Measurements from ENCODE around the gene DUSP3. TPM values are rescaled to one million over a fixed set of nuclear protein-coding genes. Genes with fewer than 3 reads are reported as not detected.

DUSP3 gene
- total RNA-seq, 4 donors from 2014 or later = 130 to 182 (median 158) TPM

DNA sequence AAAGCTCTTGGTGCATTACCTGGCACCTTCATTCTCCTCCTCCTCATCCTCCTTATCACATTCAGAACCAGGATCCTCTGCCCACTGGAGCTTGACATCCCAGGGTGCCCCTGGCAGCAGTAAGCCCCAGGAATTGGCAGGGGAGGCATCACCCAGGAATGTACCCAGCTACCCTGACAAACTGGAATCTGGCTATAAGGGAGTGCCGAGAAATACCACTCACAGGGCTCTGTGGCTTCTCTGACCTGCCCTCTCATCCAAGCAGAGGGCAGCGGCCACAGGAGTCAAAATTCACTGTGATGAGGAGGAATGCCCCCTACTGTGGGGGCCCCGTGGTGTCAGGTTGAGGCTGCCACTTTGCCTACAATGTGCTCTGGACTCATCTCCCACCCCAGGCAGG is 34.6 kb upstream of the DUSP3 start:
- Histone ChIP-seq H3K36me3 (peaks cover 4 to 95% (median 67%) of the 10 kb centered on the region in 4 donors), H3K27ac (replicated peaks in 1 of 4) (no peak overlapping the region), H3K4me1 (peaks cover 0 to 6% (median 0%) of the 10 kb centered on the region in 4 donors), H3K4me3 (no peak overlapping the region), H3K9me3 (no peaks in the 10 kb centered on the region), H3K27me3 (no peaks in the 10 kb centered on the region)
- TF ChIP-seq POLR2AphosphoS5 (IDR thresholded peaks at IDR 0.05) (no peak), EP300 (IDR thresholded peaks at IDR 0.05) (no peak), POLR2A (IDR thresholded peaks at IDR 0.05; ENCODE audit: low read depth) (no peak)
- TF ChIP-seq, protein P1, sequence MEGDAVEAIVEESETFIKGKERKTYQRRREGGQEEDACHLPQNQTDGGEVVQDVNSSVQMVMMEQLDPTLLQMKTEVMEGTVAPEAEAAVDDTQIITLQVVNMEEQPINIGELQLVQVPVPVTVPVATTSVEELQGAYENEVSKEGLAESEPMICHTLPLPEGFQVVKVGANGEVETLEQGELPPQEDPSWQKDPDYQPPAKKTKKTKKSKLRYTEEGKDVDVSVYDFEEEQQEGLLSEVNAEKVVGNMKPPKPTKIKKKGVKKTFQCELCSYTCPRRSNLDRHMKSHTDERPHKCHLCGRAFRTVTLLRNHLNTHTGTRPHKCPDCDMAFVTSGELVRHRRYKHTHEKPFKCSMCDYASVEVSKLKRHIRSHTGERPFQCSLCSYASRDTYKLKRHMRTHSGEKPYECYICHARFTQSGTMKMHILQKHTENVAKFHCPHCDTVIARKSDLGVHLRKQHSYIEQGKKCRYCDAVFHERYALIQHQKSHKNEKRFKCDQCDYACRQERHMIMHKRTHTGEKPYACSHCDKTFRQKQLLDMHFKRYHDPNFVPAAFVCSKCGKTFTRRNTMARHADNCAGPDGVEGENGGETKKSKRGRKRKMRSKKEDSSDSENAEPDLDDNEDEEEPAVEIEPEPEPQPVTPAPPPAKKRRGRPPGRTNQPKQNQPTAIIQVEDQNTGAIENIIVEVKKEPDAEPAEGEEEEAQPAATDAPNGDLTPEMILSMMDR (IDR thresholded peaks at IDR 0.05) = no peak
- 83% methylated on average over 1 of the region's 3 CpGs for WGBS
- intact Hi-C loops (cut with DNase I) = no loop called here
- no peak for DNase-seq (ENCODE audit: extremely low spot score)

DNA sequence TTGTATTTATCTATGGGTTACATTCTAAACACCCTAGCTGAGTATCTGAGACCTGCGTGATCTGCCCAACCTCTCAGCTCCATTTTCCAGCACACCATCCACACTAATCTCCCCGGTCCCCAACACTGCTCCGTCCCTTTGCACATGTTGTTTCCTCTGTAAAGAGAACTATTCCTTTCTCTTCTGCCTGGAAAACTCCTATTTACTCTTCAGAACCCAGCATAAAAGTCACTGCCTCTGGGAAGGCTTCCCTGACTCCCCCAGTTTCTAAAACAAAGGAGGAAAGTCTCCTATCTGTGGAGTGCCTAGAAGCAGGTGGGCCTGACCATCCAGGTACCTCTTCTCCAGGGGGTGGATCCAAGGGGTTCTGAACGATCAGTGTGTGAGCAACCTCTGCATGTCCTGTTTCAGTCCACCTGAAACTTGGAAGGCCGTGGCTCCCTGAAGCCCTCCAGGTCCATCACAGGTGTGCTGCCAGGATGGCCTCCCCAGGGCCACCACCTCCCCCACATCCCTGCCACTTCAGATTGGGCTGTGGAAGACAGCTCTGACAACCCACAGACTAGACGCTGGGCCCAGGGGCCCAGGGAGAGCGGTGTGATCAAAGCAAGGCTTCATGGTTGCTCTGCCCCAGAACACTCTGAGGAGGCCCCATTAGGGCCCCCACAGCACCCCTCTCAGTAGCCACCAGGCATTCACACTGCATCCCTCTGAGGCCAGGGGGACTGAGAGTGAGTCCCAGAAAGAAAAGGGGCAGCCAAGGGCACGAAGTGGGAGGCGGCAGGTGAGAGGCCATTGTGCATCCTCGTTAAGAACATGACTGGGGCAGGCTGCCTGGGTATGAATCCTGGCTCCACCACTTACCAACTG is 33.9 kb upstream of the DUSP3 start:
- no peaks in the 10 kb centered on the region for H3K9me3 ChIP-seq
- no peaks in the 10 kb centered on the region for H3K27me3 ChIP-seq
- intact Hi-C loops (cut with DNase I) = no loop called here
- H3K27ac ChIP-seq (replicated peaks in 1 of 4) = no peak overlapping the region
- WGBS = 98% methylated on average over 9 of the region's 10 CpGs
- H3K36me3 ChIP-seq = peaks cover 5 to 95% (median 65%) of the 10 kb centered on the region in 4 donors
- TF ChIP-seq POLR2A (IDR thresholded peaks at IDR 0.05; ENCODE audit: low read depth) (no peak), EP300 (IDR thresholded peaks at IDR 0.05) (no peak), POLR2AphosphoS5 (IDR thresholded peaks at IDR 0.05) (no peak)
- TF ChIP-seq, protein P1 (IDR thresholded peaks at IDR 0.05) = no peak
- no peaks in the 10 kb centered on the region for H3K4me1 ChIP-seq
- DNase-seq (ENCODE audit: extremely low spot score) = no peak
- no peak overlapping the region for H3K4me3 ChIP-seq

DNA sequence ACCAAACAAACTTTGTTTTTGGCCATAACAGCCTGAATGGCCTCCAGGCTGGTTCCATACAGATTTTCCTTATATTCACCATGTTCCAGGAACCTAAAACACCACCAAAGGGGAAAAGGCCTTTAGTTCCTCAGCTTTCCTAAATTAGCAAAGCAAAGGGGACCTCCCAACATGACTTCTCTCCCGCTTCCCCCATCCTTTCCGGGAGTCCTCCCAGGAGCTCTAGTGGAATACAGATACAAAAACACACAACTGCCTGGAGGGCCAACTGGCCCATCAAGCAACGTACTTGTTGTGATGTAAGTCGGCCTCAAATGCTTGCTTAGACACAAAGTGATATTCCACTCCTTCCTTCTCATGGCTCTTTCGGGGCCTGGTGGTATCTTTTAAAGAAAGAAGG is 32.0 kb upstream of the DUSP3 start:
- Histone ChIP-seq H3K4me3 (no peak overlapping the region), H3K36me3 (peaks cover 5 to 97% (median 61%) of the 10 kb centered on the region in 4 donors), H3K27me3 (no peaks in the 10 kb centered on the region), H3K9me3 (no peaks in the 10 kb centered on the region), H3K4me1 (no peaks in the 10 kb centered on the region), H3K27ac (replicated peaks in 1 of 4) (no peak overlapping the region)
- intact Hi-C loops (cut with DNase I) = no loop called here
- TF ChIP-seq EP300 (IDR thresholded peaks at IDR 0.05) (no peak), POLR2A (IDR thresholded peaks at IDR 0.05; ENCODE audit: low read depth) (no peak), POLR2AphosphoS5 (IDR thresholded peaks at IDR 0.05) (no peak)
- no peak for DNase-seq (ENCODE audit: extremely low spot score)
- WGBS = 94% methylated on average over 5 of the region's 5 CpGs

DNA sequence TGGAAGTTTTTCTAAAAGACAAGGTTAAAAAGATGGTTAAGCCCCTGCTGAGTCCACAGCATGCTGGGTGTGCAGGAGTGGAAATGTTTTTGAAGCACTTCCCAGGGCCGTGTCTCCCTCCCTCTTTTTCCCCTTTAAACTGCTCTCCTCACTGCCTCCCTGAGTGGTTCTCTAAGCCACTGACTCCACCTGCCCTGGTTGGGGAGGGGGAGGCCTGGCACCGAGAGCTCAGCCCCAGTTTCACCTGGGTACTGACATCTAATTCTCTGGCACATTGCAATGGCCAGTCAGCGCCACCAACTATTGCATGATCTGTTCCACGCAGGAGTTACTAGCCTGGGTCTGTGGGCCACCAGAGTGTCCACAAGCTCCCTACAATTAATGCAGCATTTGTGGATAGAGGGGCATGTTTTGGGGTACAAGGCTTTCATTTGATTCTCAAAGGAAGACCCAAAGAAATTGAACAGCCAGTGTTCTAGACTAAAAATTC is 31.5 kb upstream of the DUSP3 start:
- no peak overlapping the region for H3K4me3 ChIP-seq
- H3K27ac ChIP-seq (replicated peaks in 1 of 4) = no peak overlapping the region
- H3K36me3 ChIP-seq = peaks cover 5 to 96% (median 57%) of the 10 kb centered on the region in 4 donors
- H3K9me3 ChIP-seq = no peaks in the 10 kb centered on the region
- DNase-seq (ENCODE audit: extremely low spot score) = no peak
- 89% methylated on average over 4 of the region's 4 CpGs for WGBS
- intact Hi-C loops (cut with DNase I) = no loop called here
- no peaks in the 10 kb centered on the region for H3K27me3 ChIP-seq
- TF ChIP-seq POLR2AphosphoS5 (IDR thresholded peaks at IDR 0.05) = no peak
- TF ChIP-seq, protein P1 (IDR thresholded peaks at IDR 0.05) = no peak
- TF ChIP-seq POLR2A (IDR thresholded peaks at IDR 0.05; ENCODE audit: low read depth) = no peak
- no peak for TF ChIP-seq EP300 (IDR thresholded peaks at IDR 0.05)
- H3K4me1 ChIP-seq = no peaks in the 10 kb centered on the region

DNA sequence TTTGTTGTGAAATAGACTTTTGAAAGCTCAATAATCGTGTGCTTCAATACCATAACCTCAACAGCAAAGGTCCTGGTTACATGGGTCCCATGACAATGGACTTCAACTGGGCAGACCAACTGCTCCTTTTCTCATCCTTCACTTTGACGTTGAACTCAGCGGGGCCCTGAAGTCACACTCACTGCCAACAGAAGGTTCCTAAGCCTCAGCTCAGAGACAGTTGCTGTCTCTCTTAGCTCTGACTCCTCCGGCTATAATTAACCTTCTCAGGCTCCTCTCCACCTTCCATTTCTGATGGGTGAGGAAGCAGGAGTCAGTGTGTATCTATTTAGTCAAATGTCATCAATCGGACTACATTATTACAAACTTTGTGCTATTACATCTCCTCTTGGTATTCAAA is 30.3 kb upstream of the DUSP3 start:
- Histone ChIP-seq H3K4me3 (no peak overlapping the region), H3K4me1 (no peaks in the 10 kb centered on the region), H3K36me3 (peaks cover 5 to 86% (median 51%) of the 10 kb centered on the region in 4 donors), H3K27me3 (no peaks in the 10 kb centered on the region), H3K9me3 (no peaks in the 10 kb centered on the region), H3K27ac (replicated peaks in 1 of 4) (no peak overlapping the region)
- intact Hi-C loops (cut with DNase I) = no loop called here
- TF ChIP-seq POLR2AphosphoS5 (IDR thresholded peaks at IDR 0.05) (no peak), POLR2A (IDR thresholded peaks at IDR 0.05; ENCODE audit: low read depth) (no peak), EP300 (IDR thresholded peaks at IDR 0.05) (no peak)
- TF ChIP-seq, protein P1 (IDR thresholded peaks at IDR 0.05) = no peak
- WGBS = 92% methylated on average over 5 of the region's 5 CpGs
- DNase-seq (ENCODE audit: extremely low spot score) = no peak

Data from esophagus muscularis mucosa (tissue), 4 donors.